H9 (cell line): ENCODE results near the gene COMMD4. TPM values are rescaled to one million over a fixed set of nuclear protein-coding genes. Genes with fewer than 3 reads are reported as not detected.

Experiments used
- DNase-seq: peaks from one replicate; pipeline ENCODE4 v3.0.0-alpha.2; 2017
- H2AFZ ChIP-seq: one replicate; pipeline ENCODE4 v1.6.1; 2013; ENCODE audit warnings: mild to moderate bottlenecking, low read length, control low read depth, moderate library complexity
- H2AK5ac ChIP-seq: 2 replicates; pipeline ENCODE4 v1.6.1; 2013; ENCODE audit warnings: low read length, control low read depth, mixed read lengths; ENCODE audit not compliant: insufficient read length
- H2BK120ac ChIP-seq: one replicate; pipeline ENCODE4 v1.6.1; 2013; ENCODE audit warnings: low read depth, mild to moderate bottlenecking, low read length, control low read depth, inconsistent platforms; ENCODE audit not compliant: poor library complexity, severe bottlenecking
- H2BK12ac ChIP-seq: 2 replicates; pipeline ENCODE4 v1.6.1; 2013; ENCODE audit warnings: low read length, control low read depth, mixed read lengths, low read depth; ENCODE audit not compliant: insufficient read length
- H2BK15ac ChIP-seq: 2 replicates; pipeline ENCODE4 v1.6.1; 2013; ENCODE audit warnings: low read depth, low read length, control low read depth
- H2BK20ac ChIP-seq: one replicate; pipeline ENCODE4 v1.6.1; 2013; ENCODE audit warnings: low read depth, mild to moderate bottlenecking, low read length, control low read depth, inconsistent platforms; ENCODE audit not compliant: poor library complexity, severe bottlenecking
- H2BK5ac ChIP-seq: 2 replicates; pipeline ENCODE4 v1.6.1; 2013; ENCODE audit warnings: low read length, control low read depth, mixed read lengths; ENCODE audit not compliant: insufficient read length
- H3K14ac ChIP-seq: 2 replicates; pipeline ENCODE4 v1.6.1; 2013; ENCODE audit warnings: low read length, control low read depth; ENCODE audit not compliant: insufficient read depth
- H3K18ac ChIP-seq: 2 replicates; pipeline ENCODE4 v1.6.1; 2013; ENCODE audit warnings: low read depth, mild to moderate bottlenecking, mixed read lengths, low read length, control low read depth; ENCODE audit not compliant: insufficient read length
- H3K23ac ChIP-seq: 2 replicates; pipeline ENCODE4 v1.6.1; 2013; ENCODE audit warnings: low read length, control low read depth, mixed read lengths, low read depth; ENCODE audit not compliant: insufficient read length
- H3K23me2 ChIP-seq: 2 replicates; pipeline ENCODE4 v1.6.1; 2013; ENCODE audit warnings: low read depth, mild to moderate bottlenecking, mixed read lengths, low read length, control low read depth; ENCODE audit not compliant: insufficient read length, poor library complexity, severe bottlenecking
- H3K27ac ChIP-seq: 2 replicates; pipeline ENCODE4 v1.5.1; 2013; ENCODE audit warnings: low read length, control low read depth, mixed read lengths, low read depth; ENCODE audit not compliant: insufficient read length
- H3K27me3 ChIP-seq: 2 replicates; pipeline ENCODE4 v1.6.1; 2013; ENCODE audit warnings: low read length, control low read depth, inconsistent platforms; ENCODE audit not compliant: insufficient read depth
- H3K4ac ChIP-seq: 2 replicates; pipeline ENCODE4 v1.6.1; 2013; ENCODE audit warnings: low read depth, mild to moderate bottlenecking, control low read depth, inconsistent platforms, low read length, moderate library complexity
- H3K4me1 ChIP-seq: 2 replicates; pipeline ENCODE4 v1.6.1; 2013; ENCODE audit warnings: low read length, control low read depth, inconsistent platforms; ENCODE audit not compliant: insufficient read depth
- H3K4me2 ChIP-seq: 2 replicates; pipeline ENCODE4 v1.6.1; 2013; ENCODE audit warnings: low read length, control low read depth, mixed read lengths; ENCODE audit not compliant: insufficient read length, insufficient read depth
- H3K56ac ChIP-seq: 2 replicates; pipeline ENCODE4 v1.6.1; 2013; ENCODE audit warnings: low read depth, mild to moderate bottlenecking, mixed read lengths, low read length, control low read depth; ENCODE audit not compliant: insufficient read length
- H3K79me1 ChIP-seq: 2 replicates; pipeline ENCODE4 v1.6.1; 2013; ENCODE audit warnings: low read depth, mild to moderate bottlenecking, moderate library complexity, low read length, control low read depth, inconsistent platforms; ENCODE audit not compliant: insufficient read depth, poor library complexity, severe bottlenecking
- H3K79me2 ChIP-seq: 2 replicates; pipeline ENCODE4 v1.6.1; 2013; ENCODE audit warnings: low read length, control low read depth, inconsistent platforms; ENCODE audit not compliant: insufficient read depth
- H3K9ac ChIP-seq: 2 replicates; pipeline ENCODE4 v1.6.1; 2013; ENCODE audit warnings: low read length, control low read depth, mixed read lengths; ENCODE audit not compliant: insufficient read length; ENCODE audit errors: extremely low read depth
- H3K9me3 ChIP-seq: one replicate; pipeline ENCODE4 v1.6.1; 2013; ENCODE audit warnings: low read depth, low read length, inconsistent platforms; ENCODE audit not compliant: control insufficient read depth
- H3T11ph ChIP-seq: one replicate; pipeline ENCODE4 v1.6.1; 2013; ENCODE audit warnings: mild to moderate bottlenecking, low read length, control low read depth, inconsistent platforms
- H4K20me1 ChIP-seq: one replicate; pipeline ENCODE4 v1.6.1; 2013; ENCODE audit not compliant: control insufficient read depth, insufficient read length, insufficient read depth
- H4K5ac ChIP-seq: 2 replicates; pipeline ENCODE4 v1.6.1; 2013; ENCODE audit warnings: low read depth, mild to moderate bottlenecking, mixed read lengths, low read length, control low read depth; ENCODE audit not compliant: insufficient read length
- H4K8ac ChIP-seq: replicated peaks from 2 replicates; pipeline ENCODE4 v1.6.1; 2013; ENCODE audit warnings: low read length, control low read depth, mixed read lengths, low read depth; ENCODE audit not compliant: insufficient read length
- H4K91ac ChIP-seq: 2 replicates; pipeline ENCODE4 v1.6.1; 2013; ENCODE audit warnings: low read depth, mild to moderate bottlenecking, moderate library complexity, mixed read lengths, low read length, control low read depth; ENCODE audit not compliant: insufficient read length
- H3K27ac Mint-ChIP-seq, 3 experiments: 2 replicates in 2 of 3; 3 replicates in 1 of 3; pipeline ENCODE4 v1.8.0; 2020 to 2021; ENCODE audit warnings: mixed read lengths in 3 of 3, mild to moderate bottlenecking in 1 of 3, moderate library complexity in 1 of 3
- H3K27me3 Mint-ChIP-seq: 2 replicates; pipeline ENCODE4 v1.8.0; 2021; ENCODE audit warnings: low read depth, mild to moderate bottlenecking, moderate library complexity, mixed read lengths
- H3K36me3 Mint-ChIP-seq, 3 experiments: 2 replicates in 2 of 3; 3 replicates in 1 of 3; pipeline ENCODE4 v1.8.0; 2020 to 2021; ENCODE audit warnings: low read depth in 3 of 3, mixed read lengths in 3 of 3; ENCODE audit not compliant: insufficient read depth in 1 of 3
- H3K4me1 Mint-ChIP-seq, 2 experiments: 2 replicates each; pipeline ENCODE4 v1.8.0; 2020; ENCODE audit warnings: mixed read lengths in 2 of 2
- H3K4me3 Mint-ChIP-seq, 2 experiments: 2 replicates in 1 of 2; 3 replicates in 1 of 2; pipeline ENCODE4 v1.8.0; 2020 to 2021; ENCODE audit warnings: mild to moderate bottlenecking in 2 of 2, mixed read lengths in 2 of 2, moderate library complexity in 1 of 2
- H3K9me3 Mint-ChIP-seq, 2 experiments: 2 replicates in 1 of 2; 3 replicates in 1 of 2; pipeline ENCODE4 v1.8.0; 2020; ENCODE audit warnings: mild to moderate bottlenecking in 2 of 2, mixed read lengths in 2 of 2, moderate library complexity in 1 of 2
- CTCF ChIP-seq: fragments of 200-600 bp; sonication (generic); conservative IDR thresholded peaks from 3 replicates; pipeline ENCODE4 v1.8.0; 2021; ENCODE audit warnings: antibody characterized with exemption, mild to moderate bottlenecking
- WGBS: extraction: QIAGEN DNeasy Blood & Tissue Kit; methylation state at CpG from one replicate; pipeline ENCODE4 v1.1.7; 2013; ENCODE audit warnings: missing lambda C conversion rate, low lambda C conversion rate, mixed read lengths; ENCODE audit not compliant: insufficient read length; ENCODE audit errors: extremely low coverage; 5-methylcytosine and 5-hydroxymethylcytosine counted together
- total RNA-seq: library from RNA; stranded (reverse); gene quantifications from 2 replicates; pipeline ENCODE4 v1.2.1, GENCODE V29; 2021

The COMMD4 gene
- total RNA-seq, 1 experiment from 2014 or later, result 146 TPM

- peaks cover 12 to 14% of the 10 kb centered on the region in 2 experiments for H3K4me1 Mint-ChIP-seq
- Histone ChIP-seq H2BK5ac (no peak overlapping the region), H4K91ac (no peak overlapping the region), H2BK120ac (no peak overlapping the region), H3K79me2 (peaks cover 1% of the 10 kb centered on the region; the same call in 1 of the 2 replicates), H3K4ac (no peak overlapping the region), H3K9me3 (no peaks in the 10 kb centered on the region), H3K4me1 (no peaks in the 10 kb centered on the region), H3K4me2 (no peak overlapping the region), H3K56ac (no peak overlapping the region), H2AFZ (no peak overlapping the region), H3K23me2 (peaks cover 8% of the 10 kb centered on the region), H2AK5ac (no peak overlapping the region), H3K79me1 (peaks cover 5% of the 10 kb centered on the region), H3K18ac (no peak overlapping the region), H3K27ac (no peak overlapping the region), H2BK20ac (no peak overlapping the region), H4K8ac (no peak overlapping the region), H2BK15ac (no peak overlapping the region), H3T11ph (no peak overlapping the region), H2BK12ac (no peak overlapping the region), H4K20me1 (no peaks in the 10 kb centered on the region), H3K9ac (no peak overlapping the region), H3K27me3 (no peaks in the 10 kb centered on the region), H3K14ac (no peak overlapping the region), H4K5ac (no peak overlapping the region), H3K23ac (no peak overlapping the region)
- H3K4me3 Mint-ChIP-seq, result no peak overlapping the region
- DNase-seq, result no peak
- peaks cover 6 to 22% (median 18%) of the 10 kb centered on the region in 3 experiments; a peak in 6 of 7 replicates for H3K36me3 Mint-ChIP-seq
- no peaks in the 10 kb centered on the region for H3K9me3 Mint-ChIP-seq
- WGBS, result no CpG with 5 or more reads among the region's 13 CpGs
- no peak for TF ChIP-seq CTCF
- H3K27ac Mint-ChIP-seq, result 0 out of 7 replicates have a peak overlapping the region, but pooled peaks of 1 of the 3 experiments have one; percentile 15
- no peaks in the 10 kb centered on the region for H3K27me3 Mint-ChIP-seq
These were observed 3.8 kb downstream of the COMMD4 start for GRCh38 chr15:75339531-75340240.
